Activated CD4-positive, CD25-positive, alpha-beta regulatory T cell treated with anti-CD3 and anti-CD28 coated beads, Interleukin-2, amount 50 U/mL, for 16 hours (primary cell): Measurements from ENCODE around the gene PSME3.
"Not testable (repeated sequence)": the region's sequence is repeated elsewhere in the genome, so short reads cannot be mapped to it uniquely, and the experiment has no call there.

ENCODE experiments used
- DNase-seq: peaks from one replicate; pipeline ENCODE4 v3.0.0-alpha.2; 2020; ENCODE audit warnings: low read depth, low spot score

The PSME3 gene

DNA sequence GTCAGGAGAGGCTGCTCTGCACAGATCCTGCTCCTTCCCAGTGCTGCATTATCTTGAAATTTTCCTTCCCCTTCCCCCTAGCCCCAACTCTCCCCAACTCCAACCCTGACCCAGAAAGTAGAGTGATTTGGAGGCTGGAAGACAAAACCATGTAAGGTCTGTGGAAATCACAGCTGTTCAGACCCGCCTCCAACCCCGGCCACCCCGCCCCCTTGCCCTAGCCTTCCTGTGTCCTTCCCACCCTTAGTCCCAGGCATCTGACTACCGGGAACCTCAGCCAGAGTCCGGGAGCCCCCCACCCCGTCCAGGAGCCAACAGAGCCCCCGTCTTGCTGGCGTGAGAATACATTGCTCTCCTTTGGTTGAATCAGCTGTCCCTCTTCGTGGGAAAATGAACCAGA is 17.8 kb downstream of the PSME3 start, which contains the start of gene AOC3:
TSS of gene AOC3 (plus strand) at position 246 of the 400 bp plus-strand sequence. CDS start at position 391, 145 bp downstream.
- no peak for DNase-seq

GRCh38 chr17:42851371-42852240 is 18.4 kb downstream of the PSME3 start:
- DNase-seq: not testable (repeated sequence)

- no peak for DNase-seq
Measured at GRCh38 chr17:42852351-42852750, 19.2 kb downstream of the PSME3 start.

- DNase-seq: no peak
Measured at GRCh38 chr17:42853004-42853403, 19.8 kb downstream of the PSME3 start.

GRCh38 chr17:42853597-42853967 is 20.4 kb downstream of the PSME3 start:
- no peak for DNase-seq

DNA sequence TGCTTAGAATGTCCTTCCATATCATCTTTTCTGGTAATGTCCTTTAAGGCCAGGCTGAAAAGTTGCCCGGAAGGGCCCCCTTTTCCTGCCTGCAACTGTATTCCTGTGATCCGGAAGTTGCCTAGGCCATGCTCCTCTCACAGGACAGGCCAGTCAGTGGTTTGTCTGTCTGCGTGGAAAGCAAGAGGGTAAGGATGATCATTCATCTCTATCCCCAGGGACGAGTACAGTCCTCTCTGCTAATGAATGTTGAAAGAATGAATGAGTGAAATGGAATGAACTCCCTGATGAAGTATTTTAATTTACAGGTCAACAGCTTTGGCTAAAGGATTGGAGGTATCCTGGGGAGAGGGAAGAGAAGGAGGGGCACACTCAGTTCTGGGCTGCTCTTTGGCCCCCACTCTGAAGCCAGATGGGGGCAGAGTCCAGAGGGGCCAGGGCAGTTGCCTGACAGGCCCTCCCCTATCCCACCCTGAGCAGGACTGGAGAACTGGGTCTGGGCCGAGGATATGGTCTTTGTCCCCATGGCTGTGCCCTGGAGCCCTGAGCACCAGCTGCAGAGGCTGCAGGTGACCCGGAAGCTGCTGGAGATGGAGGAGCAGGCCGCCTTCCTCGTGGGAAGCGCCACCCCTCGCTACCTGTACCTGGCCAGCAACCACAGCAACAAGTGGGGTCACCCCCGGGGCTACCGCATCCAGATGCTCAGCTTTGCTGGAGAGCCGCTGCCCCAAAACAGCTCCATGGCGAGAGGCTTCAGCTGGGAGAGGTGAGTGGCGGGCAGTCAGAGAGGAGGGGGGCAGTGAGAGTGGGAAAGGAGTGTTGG is 21.0 kb downstream of the PSME3 start:
- no peak for DNase-seq

- no peak for DNase-seq
Measured at GRCh38 chr17:42855048-42855596, 21.9 kb downstream of the PSME3 start.

DNA sequence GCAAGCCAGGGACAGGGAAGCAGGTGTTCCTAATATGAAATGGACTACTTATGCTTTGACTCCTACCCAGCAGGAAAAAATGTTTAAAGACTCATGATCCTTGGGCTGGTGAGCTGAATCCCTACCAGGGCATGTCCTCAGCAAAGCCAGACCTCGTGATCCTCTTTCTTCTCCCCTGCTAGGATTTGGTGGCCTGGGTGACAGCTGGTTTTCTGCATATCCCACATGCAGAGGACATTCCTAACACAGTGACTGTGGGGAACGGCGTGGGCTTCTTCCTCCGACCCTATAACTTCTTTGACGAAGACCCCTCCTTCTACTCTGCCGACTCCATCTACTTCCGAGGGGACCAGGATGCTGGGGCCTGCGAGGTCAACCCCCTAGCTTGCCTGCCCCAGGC is 22.9 kb downstream of the PSME3 start:
- DNase-seq: not testable (repeated sequence)

GRCh38 chr17:42856516-42856915 is 23.3 kb downstream of the PSME3 start:
- not testable (repeated sequence) for DNase-seq

DNA sequence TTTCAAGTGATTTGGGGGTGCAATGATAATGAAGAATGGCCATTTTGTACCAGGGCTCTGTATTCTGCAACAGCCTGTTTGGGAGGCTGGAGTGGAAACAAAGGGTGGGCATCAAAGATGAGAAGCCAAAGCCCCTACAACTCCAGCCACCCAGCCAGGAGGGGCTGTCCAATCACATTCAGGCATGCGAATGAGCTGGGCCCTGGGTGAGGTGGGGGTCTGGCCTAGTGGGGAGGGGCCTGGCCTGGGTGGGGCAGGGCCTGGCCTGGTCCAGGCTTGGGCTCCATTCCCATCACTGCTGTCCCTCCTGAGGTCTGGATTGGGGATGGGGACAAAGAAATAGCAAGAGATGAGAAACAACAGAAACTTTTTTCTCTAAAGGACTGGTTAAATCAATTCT is 24.2 kb downstream of the PSME3 start:
- DNase-seq: no peak

GRCh38 chr17:42865638-42866094 is 32.5 kb downstream of the PSME3 start:
- DNase-seq: no peak

DNA sequence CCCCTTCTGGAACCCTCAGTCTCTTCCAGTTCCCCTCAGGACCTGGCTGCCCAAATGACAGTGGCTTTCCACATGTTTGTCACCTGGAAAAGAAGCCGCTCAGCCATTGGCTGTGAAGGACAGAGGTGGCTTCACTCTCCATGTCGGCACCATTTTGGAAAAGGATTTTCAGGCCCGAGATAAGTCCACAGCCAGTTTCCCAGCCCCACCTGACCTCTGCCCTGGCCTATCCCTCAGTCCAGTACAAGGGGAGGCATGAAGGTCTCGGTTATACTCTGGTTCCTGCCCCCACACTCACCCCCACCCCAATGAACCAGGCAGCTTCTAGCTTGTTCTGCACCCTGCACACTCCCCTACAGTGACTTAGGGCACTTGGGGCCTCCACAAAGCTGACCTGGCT is 33.0 kb downstream of the PSME3 start:
- no peak for DNase-seq

- DNase-seq: no peak
Measured at GRCh38 chr17:42866631-42867575, 33.7 kb downstream of the PSME3 start.

DNA sequence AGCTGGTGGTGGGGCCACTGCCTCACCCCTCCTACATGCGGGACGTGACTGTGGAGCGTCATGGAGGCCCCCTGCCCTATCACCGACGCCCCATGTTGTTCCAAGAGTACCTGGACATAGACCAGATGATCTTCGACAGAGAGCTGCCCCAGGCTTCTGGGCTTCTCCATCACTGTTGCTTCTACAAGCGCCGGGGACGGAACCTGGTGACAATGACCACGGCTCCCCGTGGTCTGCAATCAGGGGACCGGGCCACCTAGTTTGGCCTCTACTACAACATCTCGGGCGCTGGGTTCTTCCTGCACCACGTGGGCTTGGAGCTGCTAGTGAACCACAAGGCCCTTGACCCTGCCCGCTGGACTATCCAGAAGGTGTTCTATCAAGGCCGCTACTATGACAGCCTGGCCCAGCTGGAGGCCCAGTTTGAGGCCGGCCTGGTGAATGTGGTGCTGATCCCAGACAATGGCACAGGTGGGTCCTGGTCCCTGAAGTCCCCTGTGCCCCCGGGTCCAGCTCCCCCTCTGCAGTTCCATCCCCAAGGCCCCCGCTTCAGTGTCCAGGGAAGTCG is 34.6 kb downstream of the PSME3 start:
- DNase-seq: not testable (repeated sequence)

DNA sequence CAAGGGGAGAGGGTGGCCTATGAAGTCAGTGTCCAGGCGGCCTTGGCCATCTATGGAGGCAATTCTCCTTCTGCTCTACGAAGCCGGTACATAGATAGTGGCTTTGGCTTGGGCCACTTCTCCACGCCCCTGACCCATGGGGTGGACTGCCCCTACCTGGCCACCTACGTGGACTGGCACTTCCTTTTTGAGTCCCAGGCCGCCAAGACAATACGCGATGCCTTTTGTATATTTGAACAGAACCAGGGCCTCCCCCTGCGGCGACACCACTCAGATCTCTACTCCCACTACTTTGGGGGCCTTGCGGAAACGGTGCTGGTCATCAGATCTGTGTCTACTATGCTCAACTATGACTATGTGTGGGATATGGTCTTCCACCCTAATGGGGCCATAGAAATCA is 35.1 kb downstream of the PSME3 start:
- DNase-seq: no peak

DNA sequence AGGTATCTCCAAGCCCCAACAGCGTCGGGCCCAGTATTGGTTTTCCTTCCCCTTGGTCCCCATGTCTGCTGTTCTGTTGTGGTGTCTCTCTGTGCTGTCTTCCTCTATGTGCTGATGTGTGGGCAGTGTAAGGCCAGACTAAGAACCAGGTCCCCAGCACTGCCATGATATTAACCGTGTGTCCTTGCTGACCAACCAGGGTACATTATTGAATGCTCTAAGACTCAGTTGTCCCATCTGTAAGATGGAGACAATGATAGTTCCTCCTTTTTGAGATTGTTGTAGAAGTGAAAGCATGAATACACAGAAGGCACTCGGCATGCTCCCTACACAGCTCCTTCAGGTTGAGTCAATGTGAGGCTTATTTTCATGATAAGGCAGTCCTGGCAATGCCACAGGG is 38.5 kb downstream of the PSME3 start:
- no peak for DNase-seq

GRCh38 chr17:42872251-42872965 is 39.2 kb downstream of the PSME3 start:
- DNase-seq: no peak

GRCh38 chr17:42873315-42873714 is 40.1 kb downstream of the PSME3 start:
- DNase-seq: no peak

- not testable (repeated sequence) for DNase-seq
Measured at GRCh38 chr17:42873932-42874695, 40.9 kb downstream of the PSME3 start.
